Panc1 (cell line): ENCODE data around the gene PRSS21. TPM values are rescaled to one million over a fixed set of nuclear protein-coding genes. Genes with fewer than 3 reads are reported as not detected.

Experiments
- ATAC-seq: fragments of 200-7000 bp; cut with Tn5 transposase; 2 replicates; pipeline ENCODE4 v1.9.1; 2020; ENCODE audit warnings: mild to moderate bottlenecking, moderate library complexity
- BruUV-seq: library from RNA; stranded (reverse); fragments of 400-500 nt; replicated peaks from 2 replicates; lab custom pipeline; 2021; lab: Mats Ljungman, UMichigan
- CTCF ChIA-PET: fragments of 300-600 bp; sonication (Branson Sonifier 250); formaldehyde crosslinking; loops from one replicate; lab custom pipeline; 2022; ENCODE audit warnings: antibody characterized with exemption; lab: Charles Lee
- POLR2A ChIA-PET: fragments of 300-600 bp; sonication (Branson Sonifier 250); formaldehyde crosslinking; loops from one replicate; lab custom pipeline; 2022; ENCODE audit warnings: antibody characterized with exemption; lab: Charles Lee
- DNase-seq: peaks from one replicate; pipeline ENCODE4 v3.0.0-alpha.2; 2010; ENCODE audit warnings: low read depth, low spot score
- H3K27ac ChIP-seq: 2 replicates; pipeline ENCODE4 v1.5.1; 2011; ENCODE audit warnings: mild to moderate bottlenecking, low read length, inconsistent platforms
- H3K27me3 ChIP-seq: fragments of 200-500 bp; sonication (Bioruptor generic); 2 replicates; pipeline ENCODE4 v1.6.0; 2014; ENCODE audit warnings: low read length, inconsistent platforms; ENCODE audit not compliant: control insufficient read depth, insufficient read depth
- H3K36me3 ChIP-seq: fragments of 200-500 bp; sonication (Bioruptor generic); 2 replicates; pipeline ENCODE4 v1.5.1; 2014; ENCODE audit warnings: inconsistent platforms, mild to moderate bottlenecking, low read length, moderate library complexity; ENCODE audit not compliant: control insufficient read depth, insufficient read depth
- H3K4me1 ChIP-seq: 2 replicates; pipeline ENCODE4 v1.5.1; 2011; ENCODE audit warnings: inconsistent platforms, mild to moderate bottlenecking, low read length, moderate library complexity; ENCODE audit not compliant: control insufficient read depth, insufficient read depth
- H3K4me3 ChIP-seq, 2 experiments: 2 replicates each; pipeline ENCODE4 v1.5.1; 2011 to 2012; ENCODE audit warnings: low read depth in 2 of 2, low read length in 2 of 2, mild to moderate bottlenecking in 2 of 2, inconsistent platforms in 1 of 2, moderate library complexity in 1 of 2
- H3K9me3 ChIP-seq: fragments of 200-500 bp; sonication (Bioruptor generic); 2 replicates; pipeline ENCODE4 v1.5.1; 2014; ENCODE audit warnings: low read depth, mild to moderate bottlenecking, inconsistent platforms, low read length, moderate library complexity; ENCODE audit not compliant: control insufficient read depth, insufficient read depth
- CTCF ChIP-seq: fragments of 450-650 bp; IDR thresholded peaks from 2 replicates; pipeline ENCODE4 v1.5.1; 2017; ENCODE audit warnings: mild to moderate bottlenecking
- POLR2AphosphoS5 ChIP-seq: IDR thresholded peaks from 2 replicates; pipeline ENCODE4 v1.6.1; 2012; ENCODE audit warnings: mild to moderate bottlenecking, low read depth, low read length, moderate library complexity
- REST ChIP-seq, 2 experiments: IDR thresholded peaks; 2 replicates each; pipeline ENCODE4 v1.6.1; 2011 to 2012; ENCODE audit warnings: low read depth in 2 of 2, control low read depth in 1 of 2, low read length in 1 of 2, mild to moderate bottlenecking in 1 of 2, moderate library complexity in 1 of 2; ENCODE audit not compliant: insufficient read depth in 1 of 2
- SIN3A ChIP-seq: IDR thresholded peaks from 2 replicates; pipeline ENCODE4 v1.6.1; 2012; ENCODE audit warnings: low read depth, mild to moderate bottlenecking, low read length, moderate library complexity, borderline replicate concordance; ENCODE audit not compliant: insufficient read depth
- TCF7L2 ChIP-seq: IDR thresholded peaks from 2 replicates; pipeline ENCODE4 v1.6.1; 2011; ENCODE audit warnings: mild to moderate bottlenecking, low read depth, low read length, inconsistent platforms
- in situ Hi-C: cut with HindIII; loops from 2 replicates; pipeline ENCODE4 v1.10.0; 2016; ENCODE audit warnings: low sequenced_read_pairs, low pct_unique_long_range_greater_than_20kb
- intact Hi-C: fragments of 100-400 bp; cut with micrococcal nuclease; formaldehyde crosslinking; loops from one replicate; pipeline ENCODE4 v1.10.0; 2022; ENCODE audit not compliant: unreplicated experiment
- total RNA-seq: library from RNA; stranded (reverse); gene quantifications from one replicate; pipeline ENCODE4 v1.2.1, GENCODE V29; 2021; ENCODE audit not compliant: unreplicated experiment

PRSS21 gene
- total RNA-seq, 1 experiment from 2014 or later, result not detected

- Histone ChIP-seq H3K27ac (peak overlapping the region; percentile 99), H3K4me3 (no peak overlapping the region), H3K4me1 (peaks cover 24% of the 10 kb centered on the region), H3K36me3 (peaks cover 6% of the 10 kb centered on the region; the same call in 1 of the 2 replicates), H3K27me3 (no peaks in the 10 kb centered on the region), H3K9me3 (no peaks in the 10 kb centered on the region)
- ATAC-seq (no peak), DNase-seq (no peak)
- no TSS peak for BruUV-seq
- ChIA-PET POLR2A (interaction anchor here (0.6 kb wide), 2 partner anchors 18 to 89 kb away, joined by 4 to 10 read pairs; no protein-coding TSS in a partner anchor), CTCF (no interaction called here)
- TF ChIP-seq SIN3A, result no peak
- TF ChIP-seq TCF7L2, result no peak
- TF ChIP-seq POLR2AphosphoS5, result 0 out of 2 replicates have a peak, but pooled peaks have one; percentile 22
- in situ Hi-C loops, result no loop called here
- intact Hi-C loops, result no loop called here
Measured at GRCh38 chr16:2779151-2779920, 37.7 kb upstream of the PRSS21 start.

GRCh38 chr16:2779978-2780898, 36.8 kb upstream of the PRSS21 start:
- no peaks in the 10 kb centered on the region for H3K9me3 ChIP-seq
- peaks cover 15% of the 10 kb centered on the region for H3K4me1 ChIP-seq
- ChIA-PET POLR2A (no interaction called here), CTCF (no interaction called here)
- no peaks in the 10 kb centered on the region; the same call in 1 of the 2 replicates for H3K36me3 ChIP-seq
- intact Hi-C loops, result no loop called here
- TF ChIP-seq CTCF, result no peak
- no peak for TF ChIP-seq TCF7L2
- TF ChIP-seq REST (IDR thresholded peaks at IDR 0.05; ENCODE audit: insufficient read depth in 1 of 2, low read depth in 2 of 2, low read length in 1 of 2), result no peak
- no peak for TF ChIP-seq POLR2AphosphoS5
- TF ChIP-seq SIN3A, result no peak
- no peaks in the 10 kb centered on the region for H3K27me3 ChIP-seq
- in situ Hi-C loops, result no loop called here
- peak overlapping the region; percentile 65 for H3K27ac ChIP-seq
- no TSS peak for BruUV-seq
- H3K4me3 ChIP-seq, result no peak overlapping the region
- ATAC-seq (no peak), DNase-seq (no peak)
